KOPT-K1 (cell line): ENCODE data around the gene SMTN.
"Not testable (repeated sequence)": the region's sequence is repeated elsewhere in the genome, so short reads cannot be mapped to it uniquely, and the experiment has no call there.

Source experiments
- H3K27ac ChIP-seq: fragments of 200-600 bp; sonication (generic); 2 replicates; pipeline ENCODE4 v1.5.1; 2016; ENCODE audit warnings: antibody characterized with exemption, mild to moderate bottlenecking, low read depth, low read length; ENCODE audit not compliant: poor library complexity, severe bottlenecking
- H3K36me3 ChIP-seq: fragments of 200-600 bp; sonication (generic); 2 replicates; pipeline ENCODE4 v1.5.1; 2017; ENCODE audit warnings: antibody characterized with exemption, mild to moderate bottlenecking, low read length, moderate library complexity; ENCODE audit not compliant: insufficient read depth
- H3K9me3 ChIP-seq: fragments of 200-600 bp; sonication (generic); 2 replicates; pipeline ENCODE4 v1.5.1; 2017; ENCODE audit warnings: antibody characterized with exemption, low read length, mild to moderate bottlenecking; ENCODE audit not compliant: insufficient read depth, poor library complexity, severe bottlenecking

The SMTN gene

GRCh38 chr22:31093086-31093850, 12.2 kb downstream of the SMTN start:
- Histone ChIP-seq H3K36me3 (peaks cover 79% of the 10 kb centered on the region), H3K27ac (no peak overlapping the region), H3K9me3 (no peaks in the 10 kb centered on the region)

- peaks cover 77% of the 10 kb centered on the region for H3K36me3 ChIP-seq
- H3K9me3 ChIP-seq, result no peaks in the 10 kb centered on the region
- no peak overlapping the region for H3K27ac ChIP-seq
These were observed 13.0 kb downstream of the SMTN start for GRCh38 chr22:31094021-31094551.

- Histone ChIP-seq H3K36me3 (peaks cover 77% of the 10 kb centered on the region), H3K9me3 (no peaks in the 10 kb centered on the region), H3K27ac (no peak overlapping the region)
These were observed 13.6 kb downstream of the SMTN start for GRCh38 chr22:31094741-31095140.

GRCh38 chr22:31095637-31096249, 14.6 kb downstream of the SMTN start:
- Histone ChIP-seq H3K36me3 (peaks cover 77% of the 10 kb centered on the region), H3K27ac (no peak overlapping the region), H3K9me3 (no peaks in the 10 kb centered on the region)

- Histone ChIP-seq H3K36me3 (peaks cover 72% of the 10 kb centered on the region), H3K9me3 (no peaks in the 10 kb centered on the region), H3K27ac (no peak overlapping the region)
These were observed 15.7 kb downstream of the SMTN start for GRCh38 chr22:31096657-31097279.

- H3K36me3 ChIP-seq, result peaks cover 68% of the 10 kb centered on the region
- not testable (repeated sequence) for H3K27ac ChIP-seq, H3K9me3 ChIP-seq
These were observed 16.4 kb downstream of the SMTN start for GRCh38 chr22:31097539-31097938.

- Histone ChIP-seq H3K36me3 (peaks cover 62% of the 10 kb centered on the region), H3K9me3 (no peaks in the 10 kb centered on the region), H3K27ac (no peak overlapping the region)
These were observed 17.0 kb downstream of the SMTN start for GRCh38 chr22:31097941-31098631.

GRCh38 chr22:31098632-31099110, 17.6 kb downstream of the SMTN start:
- H3K36me3 ChIP-seq, result peaks cover 60% of the 10 kb centered on the region
- H3K27ac ChIP-seq, result no peak overlapping the region
- H3K9me3 ChIP-seq, result no peaks in the 10 kb centered on the region

GRCh38 chr22:31099386-31099785, 18.3 kb downstream of the SMTN start:
- Histone ChIP-seq H3K9me3 (no peaks in the 10 kb centered on the region), H3K27ac (no peak overlapping the region), H3K36me3 (peaks cover 53% of the 10 kb centered on the region)

GRCh38 chr22:31099841-31100761, 19.0 kb downstream of the SMTN start:
- H3K27ac ChIP-seq, result no peak overlapping the region
- peaks cover 50% of the 10 kb centered on the region for H3K36me3 ChIP-seq
- H3K9me3 ChIP-seq, result no peaks in the 10 kb centered on the region

GRCh38 chr22:31100762-31101525, 19.8 kb downstream of the SMTN start:
- H3K27ac ChIP-seq, result no peak overlapping the region
- H3K9me3 ChIP-seq, result no peaks in the 10 kb centered on the region
- H3K36me3 ChIP-seq, result peaks cover 42% of the 10 kb centered on the region

GRCh38 chr22:31102441-31103081, 21.4 kb downstream of the SMTN start:
- Histone ChIP-seq H3K27ac (no peak overlapping the region), H3K9me3 (no peaks in the 10 kb centered on the region), H3K36me3 (peaks cover 30% of the 10 kb centered on the region)

- H3K9me3 ChIP-seq, result no peaks in the 10 kb centered on the region
- H3K36me3 ChIP-seq, result peaks cover 30% of the 10 kb centered on the region
- no peak overlapping the region for H3K27ac ChIP-seq
These were observed 22.0 kb downstream of the SMTN start for GRCh38 chr22:31103111-31103510.
